ENCODE results near the gene THRA. TPM values are rescaled to one million over a fixed set of nuclear protein-coding genes. Genes with fewer than 3 reads are reported as not detected.

Gene THRA
- total and polyA plus RNA-seq, 3 donors from 2014 or later: 41.2 to 51.7 (median 44.9) TPM

DNA sequence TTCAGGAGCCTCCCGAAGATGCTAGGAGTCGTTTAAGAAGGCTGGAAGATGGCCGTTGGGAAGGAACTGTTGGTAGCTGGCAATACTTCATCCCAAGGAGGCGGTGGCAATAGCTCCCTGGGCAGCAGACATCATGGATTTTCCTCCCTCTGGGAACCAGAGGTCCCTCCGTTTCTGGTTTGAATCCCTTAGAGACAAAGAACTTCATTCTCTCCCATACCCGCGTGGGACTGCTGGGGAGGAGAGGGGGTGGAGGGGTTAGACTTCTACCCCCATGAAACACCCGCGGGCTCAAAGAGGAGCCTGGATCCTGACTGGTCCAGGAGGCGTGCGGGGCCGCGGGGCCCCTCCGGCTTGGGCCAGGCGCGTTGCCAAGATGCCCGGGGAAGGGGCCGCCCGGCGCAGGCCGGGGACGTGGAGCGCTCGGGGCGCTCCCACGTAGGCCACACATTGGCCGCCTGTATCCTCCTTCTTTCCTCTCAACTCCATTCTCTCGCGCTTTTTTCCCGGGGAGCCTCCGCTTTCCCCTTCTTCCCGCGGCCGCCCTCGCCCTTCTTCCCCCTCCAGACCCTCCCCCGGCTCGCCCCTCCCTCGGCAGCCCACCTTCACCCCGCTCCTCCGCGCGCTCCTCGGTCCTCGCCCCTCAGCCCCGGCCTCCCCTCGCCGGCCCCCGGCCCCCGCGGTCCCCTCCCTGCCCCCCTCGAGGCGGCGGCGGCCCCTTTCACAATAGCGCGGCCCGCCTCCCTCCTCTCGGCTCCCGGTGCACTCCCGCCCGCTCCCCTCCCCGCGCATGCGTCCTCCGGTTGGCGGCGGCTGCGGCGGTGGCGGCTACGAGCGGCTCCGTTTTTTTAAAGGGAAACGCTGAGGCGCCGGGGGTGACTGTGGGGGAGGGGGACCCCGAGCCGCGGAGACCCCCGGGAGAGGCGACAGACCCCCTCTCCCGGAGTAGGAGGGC lies 58.7 kb downstream of the THRA start, which contains the start of gene MSL1:
Gene MSL1, plus strand, starts transcription at position 791 of the 955 bp plus-strand sequence. CDS start 642 bp downstream, outside the sequence.
- no peaks in the 10 kb centered on the region for H3K27me3 ChIP-seq
- H3K36me3 ChIP-seq (ENCODE audit: low read depth, missing control alignments): no peaks in the 10 kb centered on the region
- H3K27ac ChIP-seq: peak within 1 kb of the TSS; percentile 97 to 99
- peak; percentile 86 for DNase-seq
- H3K4me3 ChIP-seq: peak within 1 kb of the TSS; percentile 94 to 98
- WGBS, 2 donors: 1 to 2% methylated on average over 42 to 75 of the region's 82 CpGs
- TF ChIP-seq POLR2A (IDR thresholded peaks at IDR 0.05): no peak
- H3K4me1 ChIP-seq: peaks cover 18% of the 10 kb centered on the region
- no peaks in the 10 kb centered on the region for H3K9me3 ChIP-seq
- intact Hi-C loops (cut with DNase I; ENCODE audit: low total_unique reads): no loop called here

DNA sequence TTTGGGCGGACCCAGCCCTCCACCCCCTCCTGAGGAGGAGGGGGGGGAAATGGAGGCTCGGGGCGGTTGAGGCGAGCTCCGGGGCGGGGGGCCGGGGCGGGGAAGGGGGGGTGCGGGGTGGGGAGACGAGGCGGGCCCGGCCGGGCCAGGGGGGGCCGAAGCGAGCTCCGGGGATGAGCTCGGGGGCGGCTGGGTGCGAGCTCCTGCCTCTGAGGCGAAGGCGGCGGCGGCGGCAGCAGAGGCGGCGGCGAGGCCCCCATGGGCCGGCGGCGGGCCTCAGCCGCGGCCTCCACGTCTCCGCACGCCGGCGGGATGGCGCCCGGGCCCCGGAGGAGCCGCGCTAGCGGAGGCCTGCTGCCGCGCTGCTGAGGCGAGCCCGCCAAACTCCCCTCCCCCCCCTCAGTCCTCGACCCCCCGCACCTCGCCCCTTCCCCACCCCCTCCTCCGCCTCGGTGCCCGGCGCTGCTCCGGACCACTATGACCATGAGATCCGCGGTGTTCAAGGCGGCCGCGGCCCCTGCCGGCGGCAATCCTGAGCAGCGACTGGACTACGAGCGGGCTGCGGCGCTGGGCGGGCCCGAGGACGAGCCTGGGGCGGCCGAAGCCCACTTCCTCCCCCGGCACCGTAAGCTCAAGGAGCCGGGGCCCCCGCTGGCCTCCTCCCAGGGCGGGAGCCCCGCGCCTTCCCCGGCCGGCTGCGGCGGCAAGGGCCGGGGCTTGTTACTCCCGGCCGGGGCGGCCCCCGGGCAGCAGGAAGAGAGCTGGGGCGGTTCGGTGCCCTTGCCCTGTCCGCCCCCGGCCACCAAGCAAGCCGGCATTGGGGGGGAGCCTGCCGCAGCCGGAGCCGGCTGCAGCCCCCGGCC lies 59.6 kb downstream of the THRA start:
- Histone ChIP-seq H3K27me3 (no peaks in the 10 kb centered on the region), H3K9me3 (no peaks in the 10 kb centered on the region), H3K4me3 (peak overlapping the region; percentile 94 to 98), H3K4me1 (peaks cover 18% of the 10 kb centered on the region), H3K36me3 (ENCODE audit: low read depth, missing control alignments) (no peaks in the 10 kb centered on the region), H3K27ac (peak overlapping the region; percentile 97 to 99)
- 1% methylated on average over 51 of the region's 97 CpGs; no CpG with 5 or more reads in 1 of the 2 donors for WGBS, 2 donors
- intact Hi-C loops (cut with DNase I; ENCODE audit: low total_unique reads): no loop called here
- TF ChIP-seq, protein P1, sequence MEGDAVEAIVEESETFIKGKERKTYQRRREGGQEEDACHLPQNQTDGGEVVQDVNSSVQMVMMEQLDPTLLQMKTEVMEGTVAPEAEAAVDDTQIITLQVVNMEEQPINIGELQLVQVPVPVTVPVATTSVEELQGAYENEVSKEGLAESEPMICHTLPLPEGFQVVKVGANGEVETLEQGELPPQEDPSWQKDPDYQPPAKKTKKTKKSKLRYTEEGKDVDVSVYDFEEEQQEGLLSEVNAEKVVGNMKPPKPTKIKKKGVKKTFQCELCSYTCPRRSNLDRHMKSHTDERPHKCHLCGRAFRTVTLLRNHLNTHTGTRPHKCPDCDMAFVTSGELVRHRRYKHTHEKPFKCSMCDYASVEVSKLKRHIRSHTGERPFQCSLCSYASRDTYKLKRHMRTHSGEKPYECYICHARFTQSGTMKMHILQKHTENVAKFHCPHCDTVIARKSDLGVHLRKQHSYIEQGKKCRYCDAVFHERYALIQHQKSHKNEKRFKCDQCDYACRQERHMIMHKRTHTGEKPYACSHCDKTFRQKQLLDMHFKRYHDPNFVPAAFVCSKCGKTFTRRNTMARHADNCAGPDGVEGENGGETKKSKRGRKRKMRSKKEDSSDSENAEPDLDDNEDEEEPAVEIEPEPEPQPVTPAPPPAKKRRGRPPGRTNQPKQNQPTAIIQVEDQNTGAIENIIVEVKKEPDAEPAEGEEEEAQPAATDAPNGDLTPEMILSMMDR (IDR thresholded peaks at IDR 0.05): no peak
- no peak for TF ChIP-seq POLR2A (IDR thresholded peaks at IDR 0.05)
- DNase-seq: peak; percentile 59

DNA sequence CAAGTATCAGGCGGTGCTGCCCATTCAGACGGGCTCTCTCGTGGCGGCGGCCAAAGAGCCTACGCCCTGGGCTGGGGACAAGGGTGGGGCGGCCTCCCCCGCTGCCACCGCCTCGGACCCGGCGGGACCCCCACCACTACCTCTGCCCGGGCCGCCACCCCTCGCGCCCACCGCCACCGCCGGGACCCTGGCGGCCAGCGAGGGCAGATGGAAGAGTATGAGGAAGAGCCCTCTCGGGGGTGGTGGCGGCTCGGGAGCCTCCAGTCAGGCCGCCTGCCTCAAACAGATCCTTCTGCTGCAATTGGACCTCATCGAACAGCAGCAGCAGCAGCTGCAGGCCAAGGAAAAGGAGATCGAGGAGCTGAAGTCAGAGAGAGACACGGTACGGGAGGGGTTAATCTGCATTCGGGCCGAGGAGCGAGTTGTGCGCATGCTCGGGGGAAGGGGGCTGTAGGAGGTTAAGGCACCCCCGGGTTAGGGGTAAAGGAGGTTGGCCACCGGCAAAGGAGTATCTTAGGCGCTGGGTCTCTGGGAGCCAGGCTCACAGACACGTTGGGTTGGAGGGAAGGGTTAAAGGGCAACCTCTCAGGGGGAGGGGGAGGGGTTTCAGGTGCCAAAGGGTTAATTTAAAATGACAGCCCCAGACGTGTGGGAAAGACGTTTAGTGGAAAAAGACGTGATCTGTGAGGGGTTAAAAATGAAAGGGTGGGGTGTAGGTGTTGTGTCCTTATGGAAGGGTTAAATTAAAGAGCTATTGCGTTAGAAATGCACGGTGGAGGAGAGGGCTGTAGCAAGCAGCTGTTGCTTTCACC lies 60.4 kb downstream of the THRA start:
- DNase-seq: peak; percentile 71
- intact Hi-C loops (cut with DNase I; ENCODE audit: low total_unique reads): no loop called here
- Histone ChIP-seq H3K27ac (peak overlapping the region; percentile 97 to 99), H3K4me1 (peaks cover 18% of the 10 kb centered on the region), H3K27me3 (no peaks in the 10 kb centered on the region), H3K36me3 (ENCODE audit: low read depth, missing control alignments) (no peaks in the 10 kb centered on the region), H3K9me3 (no peaks in the 10 kb centered on the region), H3K4me3 (peak overlapping the region; percentile 94 to 98)
- WGBS, 2 donors: 1% methylated on average over 23 to 43 of the region's 43 CpGs
- no peak for TF ChIP-seq POLR2A (IDR thresholded peaks at IDR 0.05)
- TF ChIP-seq, protein P1 (IDR thresholded peaks at IDR 0.05): no peak

DNA sequence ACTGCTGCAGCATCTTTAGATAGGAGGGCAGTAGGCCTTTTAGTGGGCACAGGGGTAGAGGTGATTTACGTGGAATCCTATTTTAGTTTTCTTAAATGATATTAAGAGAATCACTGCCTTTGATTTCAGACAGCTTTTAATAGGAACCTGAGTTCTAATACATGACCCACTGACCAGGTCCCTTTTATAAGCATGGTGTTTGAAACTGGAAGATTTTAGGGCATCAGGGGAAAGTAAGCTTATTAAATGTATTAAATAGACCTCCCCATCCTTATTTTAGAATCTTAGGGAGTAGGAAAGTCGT lies 61.0 kb downstream of the THRA start:
- H3K36me3 ChIP-seq (ENCODE audit: low read depth, missing control alignments): no peaks in the 10 kb centered on the region
- 0% methylated on average over 2 of the region's 2 CpGs for WGBS, 2 donors
- H3K27ac ChIP-seq: peak overlapping the region; percentile 97 to 99
- H3K27me3 ChIP-seq: no peaks in the 10 kb centered on the region
- no peaks in the 10 kb centered on the region for H3K9me3 ChIP-seq
- no peak for TF ChIP-seq POLR2A (IDR thresholded peaks at IDR 0.05)
- TF ChIP-seq, protein P1 (IDR thresholded peaks at IDR 0.05): no peak
- peaks cover 18% of the 10 kb centered on the region for H3K4me1 ChIP-seq
- no peak for DNase-seq
- intact Hi-C loops (cut with DNase I; ENCODE audit: low total_unique reads): no loop called here
- H3K4me3 ChIP-seq: peak overlapping the region; percentile 94 to 98

Data from testis (tissue), 3 donors.